NB4 (cell line): ENCODE data around the gene EXOC4.

Source experiments
- CTCF ChIP-seq: IDR thresholded peaks from one replicate; pipeline ENCODE4 v1.5.1; 2012; ENCODE audit warnings: low read depth, low read length
- POLR2A ChIP-seq: IDR thresholded peaks from 2 replicates; pipeline ENCODE4 v1.6.1; 2011; ENCODE audit warnings: mild to moderate bottlenecking; ENCODE audit not compliant: insufficient read length; ENCODE audit errors: extremely low read depth

DNA sequence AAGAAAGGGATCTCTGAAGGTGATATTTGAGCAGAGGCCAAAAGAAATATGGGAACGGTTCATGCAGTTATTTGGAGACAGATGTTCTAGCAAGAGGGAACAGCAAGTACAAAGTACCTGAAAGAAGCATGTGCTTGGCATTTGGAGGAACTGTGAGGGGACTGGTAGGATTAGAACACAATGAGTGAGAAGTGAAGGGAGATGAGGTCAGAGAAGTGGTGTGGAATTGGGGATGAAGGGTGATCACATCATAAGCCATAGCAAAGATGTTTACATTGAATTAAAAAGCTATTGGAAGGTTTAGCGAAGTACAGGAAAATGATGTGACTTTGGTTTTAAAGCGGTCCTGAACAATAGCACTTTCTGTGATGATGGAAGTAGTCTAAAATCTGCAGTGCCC, 471.8 kb downstream of the EXOC4 start:
- TF ChIP-seq POLR2A (no peak), CTCF (no peak)
